Calu3 (cell line): Measurements from ENCODE around the gene DPYSL3. TPM values are rescaled to one million over a fixed set of nuclear protein-coding genes. Genes with fewer than 3 reads are reported as not detected.
"Not testable (repeated sequence)": the region's sequence is repeated elsewhere in the genome, so short reads cannot be mapped to it uniquely, and the experiment has no call there.

Experiments
- BruUV-seq: library from RNA; stranded (reverse); fragments of 400-500 nt; replicated peaks from 2 replicates; lab custom pipeline; 2021; lab: Mats Ljungman, UMichigan
- CTCF ChIA-PET: fragments of 300-600 bp; sonication (Branson Sonifier 250); formaldehyde crosslinking; loops from one replicate; lab custom pipeline; 2022; ENCODE audit warnings: antibody characterized with exemption; lab: Charles Lee
- DNase-seq: peaks from one replicate; pipeline ENCODE4 v3.0.0; 2022
- H3K27ac Mint-ChIP-seq: one replicate; pipeline ENCODE4 v1.8.0; 2022; ENCODE audit warnings: mixed read lengths; ENCODE audit not compliant: unreplicated experiment
- H3K27me3 Mint-ChIP-seq: one replicate; pipeline ENCODE4 v1.8.0; 2022; ENCODE audit warnings: mixed read lengths; ENCODE audit not compliant: unreplicated experiment
- H3K36me3 Mint-ChIP-seq: one replicate; pipeline ENCODE4 v1.8.0; 2022; ENCODE audit warnings: mild to moderate bottlenecking, moderate library complexity, mixed read lengths; ENCODE audit not compliant: insufficient read depth, unreplicated experiment
- H3K4me1 Mint-ChIP-seq: one replicate; pipeline ENCODE4 v1.8.0; 2022; ENCODE audit warnings: mild to moderate bottlenecking, low read depth, mixed read lengths; ENCODE audit not compliant: unreplicated experiment
- H3K4me3 Mint-ChIP-seq: one replicate; pipeline ENCODE4 v1.8.0; 2022; ENCODE audit warnings: mild to moderate bottlenecking, low read depth, moderate library complexity, mixed read lengths; ENCODE audit not compliant: unreplicated experiment
- H3K9me3 Mint-ChIP-seq: one replicate; pipeline ENCODE4 v1.8.0; 2022; ENCODE audit warnings: low read depth, mixed read lengths; ENCODE audit not compliant: unreplicated experiment
- CTCF ChIP-seq: fragments of 200-600 bp; IDR thresholded peaks from one replicate; pipeline ENCODE4 v1.8.0; 2022; ENCODE audit warnings: antibody characterized with exemption; ENCODE audit not compliant: unreplicated experiment
- intact Hi-C: fragments of 100-400 bp; cut with micrococcal nuclease; formaldehyde crosslinking; loops from one replicate; pipeline ENCODE4 v1.10.0; 2022; ENCODE audit not compliant: unreplicated experiment
- total RNA-seq: library from RNA; stranded (reverse); gene quantifications from 2 replicates; pipeline ENCODE4 v1.2.3, GENCODE V29; 2022

DPYSL3 gene
- total RNA-seq, 1 experiment from 2014 or later = 26.6 TPM

- no TSS peak for BruUV-seq
- H3K4me1 Mint-ChIP-seq = peaks cover 2% of the 10 kb centered on the region
- no peak for TF ChIP-seq CTCF
- no peaks in the 10 kb centered on the region for H3K27me3 Mint-ChIP-seq
- CTCF ChIA-PET = no interaction called here
- no peaks in the 10 kb centered on the region for H3K9me3 Mint-ChIP-seq
- H3K27ac Mint-ChIP-seq = no peak overlapping the region
- intact Hi-C loops = no loop called here
- H3K36me3 Mint-ChIP-seq = no peaks in the 10 kb centered on the region
- no peak for DNase-seq
- no peak overlapping the region for H3K4me3 Mint-ChIP-seq
Observed at GRCh38 chr5:147371290-147371689, 138.6 kb downstream of the DPYSL3 start.

- H3K36me3 Mint-ChIP-seq = no peaks in the 10 kb centered on the region
- H3K4me3 Mint-ChIP-seq = no peak overlapping the region
- intact Hi-C loops = loop anchor here (1.0 to 10.0 kb wide), 5 partner anchors 135 to 825 kb away; partner anchors contain the start of gene STK32A
- peaks cover 9% of the 10 kb centered on the region for H3K4me1 Mint-ChIP-seq
- H3K9me3 Mint-ChIP-seq = no peaks in the 10 kb centered on the region
- TF ChIP-seq CTCF = peak; percentile 68
- CTCF ChIA-PET = interaction anchor here (0.6 to 2.4 kb wide), 19 partner anchors 10 to 979 kb away, joined by 3 to 47 read pairs (median 4); partner anchors contain the start of gene STK32A
- H3K27me3 Mint-ChIP-seq = no peaks in the 10 kb centered on the region
- DNase-seq = no peak
- BruUV-seq = no TSS peak
- no peak overlapping the region for H3K27ac Mint-ChIP-seq
Observed at GRCh38 chr5:147369742-147370374, 140.0 kb downstream of the DPYSL3 start.

GRCh38 chr5:147367381-147367780 is 142.5 kb downstream of the DPYSL3 start:
- DNase-seq, H3K36me3 Mint-ChIP-seq, H3K27ac Mint-ChIP-seq, CTCF ChIA-PET, BruUV-seq, H3K27me3 Mint-ChIP-seq, H3K9me3 Mint-ChIP-seq, H3K4me3 Mint-ChIP-seq: not testable (repeated sequence)
- H3K4me1 Mint-ChIP-seq = peaks cover 14% of the 10 kb centered on the region
- intact Hi-C loops = loop anchor here (10.0 kb wide), 2 partner anchors 403 to 823 kb away; no protein-coding TSS in a partner anchor

GRCh38 chr5:147361441-147362175 is 148.3 kb downstream of the DPYSL3 start:
- DNase-seq = peak; percentile 5
- Mint-ChIP-seq H3K27me3 (no peaks in the 10 kb centered on the region), H3K9me3 (no peaks in the 10 kb centered on the region), H3K4me1 (peaks cover 51% of the 10 kb centered on the region), H3K36me3 (peaks cover 12% of the 10 kb centered on the region), H3K27ac (no peak overlapping the region), H3K4me3 (no peak overlapping the region)
- no peak for TF ChIP-seq CTCF
- CTCF ChIA-PET = no interaction called here
- intact Hi-C loops = loop anchor here (2.0 to 10.0 kb wide), 3 partner anchors 57 to 817 kb away; no protein-coding TSS in a partner anchor
- BruUV-seq = no TSS peak
